ENCODE data around the gene TUT4.

TUT4 gene

GRCh38 chr1:52399629-52400028 is 153.3 kb downstream of the TUT4 start:
- DNase-seq = no peak

- no peak for DNase-seq
Observed at GRCh38 chr1:52393174-52393573, 159.7 kb downstream of the TUT4 start.

GRCh38 chr1:52386458-52386857 is 166.4 kb downstream of the TUT4 start:
- DNase-seq = no peak

- no peak for DNase-seq
Observed at GRCh38 chr1:52385376-52385775, 167.5 kb downstream of the TUT4 start.
